Ovary (tissue), 9 donors: ENCODE results near the gene TANC1. TPM values are rescaled to one million over a fixed set of nuclear protein-coding genes. Genes with fewer than 3 reads are reported as not detected.

Experiments used
- DNase-seq, 5 donors: peaks; one replicate each; pipeline ENCODE4 v3.0.0-alpha.2; 2019 to 2020
- H3K27ac ChIP-seq, 2 donors: fragments of 200-600 bp; one replicate each; pipeline versions ENCODE4 v1.5.1 to v1.8.0; 2019 to 2022
- H3K27me3 ChIP-seq: fragments of 200-600 bp; one replicate; pipeline ENCODE4 v1.8.0; 2022
- H3K36me3 ChIP-seq: fragments of 200-600 bp; sonication (generic); one replicate; pipeline ENCODE4 v1.5.1; 2019
- H3K4me1 ChIP-seq: one replicate; pipeline ENCODE4 v1.8.1; 2013; ENCODE audit warnings: mild to moderate bottlenecking, moderate library complexity; ENCODE audit not compliant: insufficient read depth
- H3K4me3 ChIP-seq: fragments of 200-600 bp; sonication (generic); one replicate; pipeline ENCODE4 v1.5.1; 2017
- H3K9me3 ChIP-seq, 2 donors: fragments of 200-600 bp in 1 of 2; sonication (generic) in 1 of 2; one replicate each; pipeline versions ENCODE4 v1.5.1 to v1.8.1; 2013 to 2019; ENCODE audit warnings: mild to moderate bottlenecking in 1 of 2, moderate library complexity in 1 of 2
- CTCF ChIP-seq, 3 donors: fragments of 450-650 bp in 2 of 3; fragments of 200-600 bp in 1 of 3; IDR thresholded peaks; one replicate each; pipeline versions ENCODE4 v1.5.1 to v1.8.0; 2016 to 2022; ENCODE audit warnings: antibody characterized with exemption in 3 of 3, mild to moderate bottlenecking in 1 of 3
- EP300 ChIP-seq: sonication (generic); formaldehyde crosslinking; IDR thresholded peaks from one replicate; pipeline ENCODE4 v1.6.1; 2017; ENCODE audit warnings: antibody characterized with exemption
- POLR2A ChIP-seq: fragments of 450-650 bp; IDR thresholded peaks from one replicate; pipeline ENCODE4 v1.6.1; 2017; ENCODE audit warnings: antibody characterized with exemption, mild to moderate bottlenecking, moderate library complexity
- WGBS, 3 donors: extraction: QIAGEN DNeasy Blood & Tissue Kit in 1 of 3; methylation state at CpG; one replicate each; pipeline versions ENCODE4 v1.1.5 to v1.1.7; 2013 to 2017; 5-methylcytosine and 5-hydroxymethylcytosine counted together
- intact Hi-C, 4 donors: fragments of 100-400 bp; cut with DNase I; formaldehyde crosslinking; loops; one replicate each; pipeline versions ENCODE4 v1.11.0 to v1.15.1; 2022 to 2023
- polyA plus RNA-seq, 2 donors: library from polyadenylated mRNA; stranded (reverse); fragments of 200-250 nt in 1 of 2; fragments of 350-450 nt in 1 of 2; fragmentation: Illumina TruSeq in 1 of 2; extraction: RNeasy Lipid Tissue Mini Kit (QIAGEN cat#74804) in 1 of 2; gene quantifications; one replicate each; pipeline ENCODE4 v1.2.3, GENCODE V29; 2013 to 2014
- total RNA-seq, 7 donors: library from RNA; depleted of rRNA in 2 of 7; stranded (reverse); fragments of >200 nt in 2 of 7; fragmentation: NEBNext Ultra II Directional in 3 of 7; extraction: Animal tissue kit (Norgen Biotek cat#: 25700) in 3 of 7; gene quantifications; one replicate each; pipeline versions ENCODE4 v1.1.0 to v1.2.4, GENCODE V29; 2016 to 2023
- donor health status: DM: no; HTN: no; CAD: no; lungs with moderate emphysema.
- donor health status: DM: no; HTN: no; CAD: no.
- donor health status: Bipolar disorder and iron deficiency.
- donor health status: DM: yes; HTN: yes; CAD: no.
- donor health status: DM: no; HTN: no; CAD: no.
- donor health status: DM: yes; HTN: yes; CAD: no.

TANC1 gene
- total and polyA plus RNA-seq, 9 donors: 12.2 to 39.2 (median 25.8) TPM

- no peaks in the 10 kb centered on the region for H3K36me3 ChIP-seq
- WGBS, 3 donors: 80 to 98% (median 92%) methylated on average over 4 of the region's 4 CpGs
- intact Hi-C loops: no loop called here
Measured at GRCh38 chr2:159179696-159180095, 211.3 kb downstream of the TANC1 start.

GRCh38 chr2:159183346-159183745 is 214.9 kb downstream of the TANC1 start:
- Histone ChIP-seq H3K27ac (no peak overlapping the region), H3K4me1 (no peaks in the 10 kb centered on the region), H3K4me3 (no peak overlapping the region), H3K36me3 (no peaks in the 10 kb centered on the region), H3K27me3 (no peaks in the 10 kb centered on the region), H3K9me3 (no peaks in the 10 kb centered on the region)
- intact Hi-C loops: no loop called here
- 82 to 88% (median 82%) methylated on average over 9 of the region's 9 CpGs for WGBS, 3 donors
- DNase-seq: no peak
- no peak for TF ChIP-seq POLR2A
- no peak for TF ChIP-seq EP300
- no peak for TF ChIP-seq CTCF (IDR thresholded peaks at IDR 0.05)

More at GRCh38 chr2:159179696-159180095, 211.3 kb downstream of the TANC1 start:
- H3K4me1 ChIP-seq: no peaks in the 10 kb centered on the region
- no peak overlapping the region for H3K27ac ChIP-seq
- no peak for DNase-seq
- no peak overlapping the region for H3K4me3 ChIP-seq
- H3K9me3 ChIP-seq: no peaks in the 10 kb centered on the region
- no peaks in the 10 kb centered on the region for H3K27me3 ChIP-seq
- TF ChIP-seq POLR2A (no peak), CTCF (IDR thresholded peaks at IDR 0.05) (no peak), EP300 (no peak)

- H3K27me3 ChIP-seq: no peaks in the 10 kb centered on the region
- intact Hi-C loops: no loop called here
- 85 to 93% (median 92%) methylated on average over 14 of the region's 14 CpGs for WGBS, 3 donors
- no peaks in the 10 kb centered on the region for H3K9me3 ChIP-seq
- H3K27ac ChIP-seq: no peak overlapping the region
- H3K4me3 ChIP-seq: no peak overlapping the region
- H3K36me3 ChIP-seq: no peaks in the 10 kb centered on the region
- no peak for TF ChIP-seq EP300
- TF ChIP-seq POLR2A: no peak
- TF ChIP-seq CTCF (IDR thresholded peaks at IDR 0.05): no peak
- H3K4me1 ChIP-seq: no peaks in the 10 kb centered on the region
- DNase-seq: no peak
Measured at GRCh38 chr2:159185401-159186130, 217.1 kb downstream of the TANC1 start.

- Histone ChIP-seq H3K27ac (no peak overlapping the region), H3K36me3 (no peaks in the 10 kb centered on the region), H3K9me3 (no peaks in the 10 kb centered on the region), H3K4me1 (no peaks in the 10 kb centered on the region), H3K27me3 (no peaks in the 10 kb centered on the region), H3K4me3 (no peak overlapping the region)
- DNase-seq: no peak
- TF ChIP-seq POLR2A: no peak
- TF ChIP-seq EP300: no peak
- TF ChIP-seq CTCF (IDR thresholded peaks at IDR 0.05): no peak
- 95 to 98% (median 97%) methylated on average over 4 of the region's 4 CpGs for WGBS, 3 donors
- intact Hi-C loops: no loop called here
Measured at GRCh38 chr2:159186462-159186861, 218.0 kb downstream of the TANC1 start.
